ENCODE results near the gene NCKAP5.

Gene NCKAP5

GRCh38 chr2:133390156-133390555 lies 178.1 kb downstream of the NCKAP5 start:
- H3K9me3 ChIP-seq (ENCODE audit: severe bottlenecking), result peaks cover 3% of the 10 kb centered on the region
- no peaks in the 10 kb centered on the region for H3K27me3 ChIP-seq (ENCODE audit: insufficient read depth, low read depth, severe bottlenecking)
- no peak overlapping the region for H3K27ac ChIP-seq
- no peak overlapping the region for H3K4me3 ChIP-seq (ENCODE audit: low read depth, low read length)
- no peaks in the 10 kb centered on the region for H3K36me3 ChIP-seq
- no peak for TF ChIP-seq CTCF (IDR thresholded peaks at IDR 0.05; ENCODE audit: low read depth, low read length)
- DNase-seq, result no peak

- DNase-seq, result no peak
- Histone ChIP-seq H3K36me3 (no peaks in the 10 kb centered on the region), H3K4me3 (ENCODE audit: low read depth, low read length) (no peak overlapping the region), H3K9me3 (ENCODE audit: severe bottlenecking) (peaks cover 3% of the 10 kb centered on the region), H3K27ac (no peak overlapping the region), H3K27me3 (ENCODE audit: insufficient read depth, low read depth, severe bottlenecking) (no peaks in the 10 kb centered on the region)
- TF ChIP-seq CTCF (IDR thresholded peaks at IDR 0.05; ENCODE audit: low read depth, low read length), result no peak
These were observed 178.7 kb downstream of the NCKAP5 start for GRCh38 chr2:133389569-133389968.

- DNase-seq, result no peak
- H3K27ac ChIP-seq, result no peak overlapping the region
- H3K9me3 ChIP-seq (ENCODE audit: severe bottlenecking), result peaks cover 4% of the 10 kb centered on the region
- H3K27me3 ChIP-seq (ENCODE audit: insufficient read depth, low read depth, severe bottlenecking), result no peaks in the 10 kb centered on the region
- TF ChIP-seq CTCF (IDR thresholded peaks at IDR 0.05; ENCODE audit: low read depth, low read length), result no peak
- H3K4me3 ChIP-seq (ENCODE audit: low read depth, low read length), result no peak overlapping the region
- no peaks in the 10 kb centered on the region for H3K36me3 ChIP-seq
These were observed 185.7 kb downstream of the NCKAP5 start for GRCh38 chr2:133382566-133382965.

GRCh38 chr2:133380991-133381390 lies 187.3 kb downstream of the NCKAP5 start:
- no peaks in the 10 kb centered on the region for H3K36me3 ChIP-seq
- TF ChIP-seq CTCF (IDR thresholded peaks at IDR 0.05; ENCODE audit: low read depth, low read length), result no peak
- no peak overlapping the region for H3K4me3 ChIP-seq (ENCODE audit: low read depth, low read length)

GRCh38 chr2:133378928-133379549 lies 189.2 kb downstream of the NCKAP5 start:
- no peaks in the 10 kb centered on the region for H3K27me3 ChIP-seq (ENCODE audit: insufficient read depth, low read depth, severe bottlenecking)
- TF ChIP-seq CTCF (IDR thresholded peaks at IDR 0.05; ENCODE audit: low read depth, low read length), result no peak
- H3K27ac ChIP-seq, result no peak overlapping the region
- no peak overlapping the region for H3K4me3 ChIP-seq (ENCODE audit: low read depth, low read length)
- H3K9me3 ChIP-seq (ENCODE audit: severe bottlenecking), result peaks cover 2% of the 10 kb centered on the region
- DNase-seq, result no peak
- no peaks in the 10 kb centered on the region for H3K36me3 ChIP-seq

More at GRCh38 chr2:133380991-133381390, 187.3 kb downstream of the NCKAP5 start:
- peaks cover 4% of the 10 kb centered on the region for H3K9me3 ChIP-seq (ENCODE audit: severe bottlenecking)
- H3K27me3 ChIP-seq (ENCODE audit: insufficient read depth, low read depth, severe bottlenecking), result no peaks in the 10 kb centered on the region
- no peak for DNase-seq
- no peak overlapping the region for H3K27ac ChIP-seq

- Histone ChIP-seq H3K9me3 (ENCODE audit: severe bottlenecking) (peaks cover 1% of the 10 kb centered on the region), H3K27me3 (ENCODE audit: insufficient read depth, low read depth, severe bottlenecking) (no peaks in the 10 kb centered on the region), H3K27ac (no peak overlapping the region), H3K4me3 (ENCODE audit: low read depth, low read length) (no peak overlapping the region), H3K36me3 (no peaks in the 10 kb centered on the region)
- TF ChIP-seq CTCF (IDR thresholded peaks at IDR 0.05; ENCODE audit: low read depth, low read length), result no peak
- DNase-seq, result no peak
These were observed 189.9 kb downstream of the NCKAP5 start for GRCh38 chr2:133378386-133378785.

Measured in WERI-Rb-1 (cell line).